HepG2 (cell line): ENCODE measurements around the gene WDR89.

ENCODE experiments used
- DPF2 ChIP-seq: sonication (generic); formaldehyde crosslinking; IDR thresholded peaks from 2 replicates; pipeline ENCODE4 v1.4.0; 2020; ENCODE audit warnings: mild to moderate bottlenecking, low read depth, missing genetic modification reagents, borderline replicate concordance
- HOMEZ ChIP-seq: IDR thresholded peaks from 2 replicates; pipeline ENCODE4 v1.6.1; 2016; ENCODE audit warnings: low read depth
- KIAA2018 ChIP-seq: sonication (generic); formaldehyde crosslinking; IDR thresholded peaks from 2 replicates; pipeline ENCODE4 v1.5.0; 2020; ENCODE audit warnings: mild to moderate bottlenecking, missing genetic modification reagents, borderline replicate concordance
- NFE2 ChIP-seq: sonication (generic); formaldehyde crosslinking; IDR thresholded peaks from 2 replicates; pipeline ENCODE4 v1.4.0; 2020; ENCODE audit warnings: missing genetic modification reagents
- NR0B2 ChIP-seq: sonication (generic); formaldehyde crosslinking; IDR thresholded peaks from 2 replicates; pipeline ENCODE4 v1.4.0; 2020; ENCODE audit warnings: mild to moderate bottlenecking, missing genetic modification reagents

GRCh38 chr14:63676615-63677014 lies 34.9 kb upstream of the WDR89 start:
- no peak for TF ChIP-seq NR0B2
- no peak for TF ChIP-seq KIAA2018
- TF ChIP-seq NFE2: no peak
- TF ChIP-seq DPF2 (CRISPR knock-in tag): no peak
- no peak for TF ChIP-seq HOMEZ (CRISPR knock-in tag)
